GM21515 (cell line): ENCODE results near the gene ATF4.

Experiments used
- ATAC-seq: cut with Tn5 transposase; IDR thresholded peaks from one replicate; pipeline ENCODE4 v1.9.1; 2021; ENCODE audit not compliant: unreplicated experiment

Gene ATF4

GRCh38 chr22:39556970-39557841, 36.8 kb downstream of the ATF4 start:
- ATAC-seq, result no peak

DNA sequence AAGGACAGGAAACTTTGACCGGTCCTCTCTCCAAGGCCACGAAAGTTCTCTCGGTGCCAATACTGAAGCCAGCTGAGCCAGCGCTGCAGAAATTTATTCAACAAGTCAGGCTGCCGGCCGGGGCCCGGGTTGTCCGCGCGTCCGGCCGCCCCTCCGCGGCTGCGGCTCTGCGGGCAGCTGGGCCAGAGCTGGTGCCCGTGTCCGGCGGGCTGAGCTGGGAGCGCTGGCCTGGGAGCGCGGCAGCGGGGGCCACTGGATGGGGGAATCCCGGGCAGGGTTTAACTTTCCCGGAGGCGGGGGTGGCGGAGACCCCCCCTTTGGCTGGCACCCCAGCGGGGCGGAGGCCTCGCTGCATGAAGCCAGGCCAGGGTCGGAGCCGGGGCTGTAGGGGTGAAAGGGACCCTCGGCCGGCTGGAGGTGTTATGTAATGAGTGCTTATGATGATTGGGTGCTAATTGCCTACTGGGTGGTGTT, 37.9 kb downstream of the ATF4 start:
- no peak for ATAC-seq

DNA sequence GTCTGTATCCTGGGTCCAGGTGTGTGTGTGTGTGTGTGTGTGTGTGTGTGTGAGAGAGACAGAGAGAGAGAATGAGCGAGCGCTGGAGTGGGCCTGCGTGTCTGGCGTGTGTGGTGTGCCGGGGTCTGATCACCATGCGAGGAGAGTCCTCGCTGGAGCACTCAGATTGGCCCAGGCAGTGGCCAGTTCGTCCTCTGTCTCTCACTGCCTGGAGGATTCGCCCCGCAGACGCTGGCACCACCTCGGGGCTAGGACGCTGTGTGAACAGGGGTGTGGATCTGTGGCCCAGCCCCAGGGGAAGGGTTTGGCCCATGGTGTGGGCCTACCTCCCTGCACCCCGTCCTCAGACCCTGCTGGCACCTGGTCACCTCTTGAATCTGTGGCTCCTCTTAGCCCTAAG, 38.6 kb downstream of the ATF4 start:
- no peak for ATAC-seq

GRCh38 chr22:39559456-39560105, 39.2 kb downstream of the ATF4 start:
- ATAC-seq, result no peak

DNA sequence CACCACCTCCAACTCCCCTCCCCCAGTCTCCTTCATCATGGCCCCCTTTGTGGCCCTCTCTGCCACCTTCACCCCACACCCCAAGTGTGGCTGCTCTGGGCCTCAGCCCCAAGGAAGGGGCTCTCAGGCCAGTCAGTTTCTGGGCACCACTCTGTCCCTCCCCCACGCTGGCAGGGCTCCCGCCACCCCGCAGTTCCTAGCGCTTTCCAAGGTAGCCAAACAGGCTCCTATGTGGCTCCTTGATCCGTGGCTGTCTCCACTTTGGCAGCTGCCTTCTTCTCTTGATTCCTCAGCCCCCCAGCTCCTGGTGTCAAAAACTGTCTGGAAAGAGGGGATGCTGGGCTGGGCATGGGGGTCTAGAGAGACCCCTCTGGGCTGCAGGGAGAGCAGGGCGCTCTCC, 39.8 kb downstream of the ATF4 start:
- no peak for ATAC-seq

- ATAC-seq, result no peak
Measured at GRCh38 chr22:39562839-39563489, 42.6 kb downstream of the ATF4 start.

DNA sequence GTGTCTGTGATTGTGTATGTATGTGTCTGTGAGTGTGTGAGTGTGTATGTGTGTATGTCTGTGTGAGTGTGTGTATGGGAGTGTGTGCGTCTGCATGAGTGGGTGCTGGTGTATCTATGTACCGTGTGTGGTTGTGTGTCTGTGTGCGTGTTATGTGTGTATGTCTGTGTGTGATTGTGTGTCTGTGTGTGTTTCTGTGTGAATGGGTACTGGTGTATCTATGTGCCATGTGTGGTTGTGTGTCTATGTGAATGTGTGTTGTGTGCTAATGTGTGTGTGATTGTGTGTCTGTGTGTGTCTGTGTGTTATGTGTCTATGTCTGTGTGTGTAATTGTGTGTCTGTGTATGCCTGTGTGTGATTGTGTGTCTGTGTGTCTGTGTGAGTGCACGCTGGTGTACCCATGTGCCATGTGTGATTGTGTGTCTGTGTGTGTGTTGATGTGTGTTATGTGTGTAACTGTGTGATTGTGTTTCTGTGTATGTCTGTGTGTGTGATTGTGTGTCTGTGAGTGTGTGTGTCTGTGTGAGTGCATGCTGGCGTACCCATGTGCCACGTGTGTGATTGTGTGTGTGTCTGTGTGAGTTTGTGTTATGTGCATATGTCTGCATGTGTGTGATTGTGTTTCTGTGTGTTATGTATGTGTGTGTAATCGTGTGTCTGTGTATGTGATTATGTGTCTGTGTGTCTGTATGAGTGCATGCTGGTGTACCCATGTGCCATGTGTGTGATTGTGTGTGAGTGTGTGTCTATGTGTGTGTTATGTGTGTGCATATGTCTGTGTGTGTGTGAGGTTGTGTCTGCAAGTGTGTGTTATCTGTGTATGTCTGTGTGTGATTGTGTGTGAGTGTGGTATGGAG, 43.4 kb downstream of the ATF4 start:
- no peak for ATAC-seq

- no peak for ATAC-seq
Measured at GRCh38 chr22:39565414-39565944, 45.1 kb downstream of the ATF4 start.

DNA sequence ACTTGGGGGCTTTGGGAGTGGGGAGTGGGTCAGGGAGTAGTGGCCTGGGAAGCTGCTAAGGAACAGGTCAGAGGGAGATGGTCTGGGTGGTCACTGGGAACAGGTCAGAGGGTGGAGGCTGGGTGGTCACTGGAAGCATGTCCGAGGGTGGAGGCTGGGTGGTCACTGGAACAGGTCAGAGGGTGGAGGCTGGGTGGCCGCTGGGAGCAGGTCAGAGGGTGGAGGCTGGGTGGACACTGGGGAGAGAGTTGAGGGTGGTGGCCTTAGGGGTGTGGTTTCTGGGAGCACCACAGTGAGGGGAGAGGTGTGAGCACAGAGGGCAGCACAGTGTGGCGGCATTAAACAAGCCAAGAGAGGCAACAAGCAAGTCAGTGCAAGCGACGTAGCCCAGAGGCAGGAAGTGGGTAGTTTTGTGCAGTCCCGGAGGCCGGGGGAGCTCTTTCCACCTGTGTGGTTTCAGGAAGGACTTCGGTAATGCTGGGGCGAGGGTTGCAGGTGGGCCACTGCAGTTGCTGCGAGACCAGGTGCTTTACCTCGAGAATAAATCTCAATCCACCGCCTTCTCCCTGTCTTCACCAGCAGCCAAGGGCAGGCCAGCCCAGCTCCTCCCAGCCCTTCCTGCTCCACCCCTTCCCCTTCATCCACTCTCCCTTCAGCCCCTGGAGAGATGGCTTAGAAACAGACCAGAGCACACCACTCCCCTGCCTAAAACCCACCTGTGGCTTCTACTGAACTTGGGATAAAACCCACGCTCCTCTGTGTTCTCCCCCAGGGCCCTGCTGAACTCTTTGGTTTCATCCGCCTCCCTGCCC, 47.0 kb downstream of the ATF4 start:
- no peak for ATAC-seq

DNA sequence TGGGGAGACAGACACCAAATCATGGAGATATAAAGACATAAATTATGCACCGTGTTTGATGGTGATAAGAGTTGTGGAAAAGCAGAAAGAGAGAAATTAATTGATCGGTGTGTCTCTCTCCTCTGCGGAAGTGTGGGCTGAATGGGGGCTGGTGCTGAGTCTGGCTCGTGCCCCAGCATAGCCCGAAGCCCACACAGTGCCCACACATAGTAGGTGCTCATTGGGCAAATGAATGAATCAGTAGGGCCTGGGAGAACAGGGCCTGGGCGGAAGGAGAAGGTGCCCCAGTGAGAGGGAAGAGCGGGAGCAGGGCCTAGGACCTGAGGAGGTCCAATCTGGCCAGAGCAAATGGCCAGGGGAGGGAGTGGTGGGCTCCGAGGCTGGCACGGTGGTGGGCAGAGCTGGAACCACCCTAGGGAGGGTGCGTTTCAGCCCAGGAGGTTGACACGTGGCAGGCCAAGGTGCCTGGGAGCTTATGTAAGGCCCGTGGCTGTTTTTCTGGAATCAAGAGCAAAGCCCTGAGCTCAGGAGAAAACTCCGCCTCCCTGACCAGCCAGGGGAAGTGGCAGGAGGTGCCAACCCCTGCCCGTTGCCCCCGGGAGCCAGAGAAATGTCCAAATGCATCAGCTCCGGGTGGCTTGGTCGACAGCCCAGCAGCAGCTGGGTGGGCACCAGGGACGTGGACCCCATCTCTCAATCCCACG, 48.1 kb downstream of the ATF4 start:
- no peak for ATAC-seq

DNA sequence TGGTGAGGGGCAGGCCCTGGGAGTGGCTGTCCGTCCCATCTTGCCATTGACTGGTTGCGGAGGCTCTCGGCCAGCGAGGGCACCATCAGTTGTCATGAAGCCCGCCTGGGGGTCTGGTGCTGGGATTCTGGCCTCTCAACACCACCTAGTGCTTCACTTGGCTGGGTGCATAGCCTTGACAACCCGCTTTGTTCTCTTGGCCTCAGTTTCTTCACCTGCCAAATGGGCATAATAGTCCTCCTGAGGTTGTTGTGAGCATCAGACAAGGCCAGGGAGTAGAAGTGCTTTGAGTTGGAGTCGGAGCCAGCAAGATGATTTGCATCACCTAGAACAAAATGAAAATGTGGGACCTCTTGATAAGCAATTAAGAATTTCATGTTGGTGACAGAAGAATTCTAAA, 48.7 kb downstream of the ATF4 start:
- ATAC-seq, result no peak

DNA sequence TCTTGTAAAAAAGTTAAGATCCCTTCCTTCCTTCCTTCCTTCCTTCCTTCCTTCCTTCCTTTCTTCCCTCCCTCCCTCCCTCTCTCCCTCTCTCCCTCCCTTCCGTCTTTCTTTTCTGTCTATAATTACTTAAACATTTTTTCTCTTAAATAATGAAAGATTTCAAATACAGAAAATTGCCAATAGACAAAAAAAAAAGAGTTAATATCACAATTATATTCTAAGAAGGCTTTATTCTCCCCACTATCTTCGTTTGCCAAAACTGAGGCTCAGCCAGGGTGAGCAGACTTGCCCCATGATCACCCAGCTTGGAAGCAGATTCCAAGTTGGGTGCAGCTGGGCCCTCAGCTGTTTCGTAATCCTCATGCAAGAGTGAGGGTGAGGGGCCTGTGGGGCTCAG, 49.9 kb downstream of the ATF4 start:
- ATAC-seq, result no peak

DNA sequence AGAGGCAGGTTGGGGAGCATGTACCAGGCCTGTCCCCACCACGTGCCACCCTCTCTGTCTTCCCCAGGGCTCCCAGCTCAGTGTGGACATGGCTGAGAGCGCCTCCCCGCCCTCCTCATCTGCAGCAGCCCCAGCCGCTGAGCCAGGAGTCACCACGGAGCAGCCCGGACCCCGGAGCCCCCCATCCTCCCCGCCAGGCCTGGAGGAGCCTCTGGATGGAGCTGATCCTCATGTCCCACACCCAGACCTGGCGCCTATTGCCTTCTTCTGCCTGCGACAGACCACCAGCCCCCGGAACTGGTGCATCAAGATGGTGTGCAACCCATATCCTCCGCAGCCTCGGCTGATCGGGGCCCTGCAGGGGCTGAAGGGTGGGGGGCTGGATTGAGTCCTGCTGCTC, 50.3 kb downstream of the ATF4 start, which contains the start of gene CACNA1I:
Gene CACNA1I, plus strand, starts transcription at position 89 of the 400 bp plus-strand sequence. Its CDS starts 0 bp downstream, at position 89.
- ATAC-seq, result no peak

DNA sequence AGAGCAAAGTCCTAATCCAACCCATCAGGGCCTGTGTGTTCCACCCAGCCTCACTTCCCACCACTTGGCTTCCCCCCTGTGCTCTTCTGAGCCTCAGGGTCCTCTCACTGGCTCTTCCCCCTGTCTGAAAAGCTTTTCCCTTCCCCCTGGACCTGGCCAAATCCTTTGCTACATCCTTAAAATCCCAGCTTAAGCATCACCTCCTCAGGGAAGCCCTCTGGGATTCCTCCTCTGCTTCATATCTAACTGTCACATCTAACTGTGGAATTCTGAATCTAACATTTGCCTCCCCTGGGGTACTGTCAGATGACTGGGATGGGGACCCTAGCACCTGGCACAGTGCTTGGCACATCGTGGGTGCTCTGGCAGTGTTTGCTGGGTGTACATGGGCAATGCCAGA, 51.2 kb downstream of the ATF4 start:
- ATAC-seq, result no peak
